ENCODE measurements around the gene GNPTAB.
"Not testable (repeated sequence)": the region's sequence is repeated elsewhere in the genome, so short reads cannot be mapped to it uniquely, and the experiment has no call there.

Gene GNPTAB

GRCh38 chr12:101830367-101831325, at the start of gene GNPTAB:
GNPTAB (minus strand) TSS chr12:101830959; CDS start chr12:101830675, 284 bp downstream.
- peak; percentile 94 for DNase-seq

GRCh38 chr12:101878243-101878821, 47.6 kb upstream of the GNPTAB start:
- peak; percentile 95 for DNase-seq

- DNase-seq, result peak; percentile 34
Measured at GRCh38 chr12:101877806-101878242, 47.1 kb upstream of the GNPTAB start.

- peak; percentile 85 for DNase-seq
Measured at GRCh38 chr12:101876861-101877805, 46.4 kb upstream of the GNPTAB start, which contains the start of gene DRAM1. DRAM1 (plus strand) TSS chr12:101877580; CDS start chr12:101877790, 210 bp downstream.

- peak; percentile 36 for DNase-seq
Measured at GRCh38 chr12:101876322-101876860, 45.6 kb upstream of the GNPTAB start.

GRCh38 chr12:101875162-101875561, 44.4 kb upstream of the GNPTAB start:
- no peak for DNase-seq

- DNase-seq, result no peak
Measured at GRCh38 chr12:101870925-101871324, 40.2 kb upstream of the GNPTAB start.

GRCh38 chr12:101867619-101868018, 36.9 kb upstream of the GNPTAB start:
- DNase-seq, result not testable (repeated sequence)

GRCh38 chr12:101866615-101867373, 36.0 kb upstream of the GNPTAB start:
- DNase-seq, result no peak

GRCh38 chr12:101863981-101864380, 33.2 kb upstream of the GNPTAB start:
- DNase-seq, result no peak

- no peak for DNase-seq
Measured at GRCh38 chr12:101862245-101862644, 31.5 kb upstream of the GNPTAB start.

GRCh38 chr12:101861688-101862087, 30.9 kb upstream of the GNPTAB start:
- not testable (repeated sequence) for DNase-seq

GRCh38 chr12:101859664-101860607, 29.2 kb upstream of the GNPTAB start:
- no peak for DNase-seq

GRCh38 chr12:101858361-101858760, 27.6 kb upstream of the GNPTAB start:
- no peak for DNase-seq

GRCh38 chr12:101857043-101857558, 26.3 kb upstream of the GNPTAB start:
- DNase-seq, result no peak

GRCh38 chr12:101856614-101857013, 25.9 kb upstream of the GNPTAB start:
- DNase-seq, result not testable (repeated sequence)

GRCh38 chr12:101855976-101856375, 25.2 kb upstream of the GNPTAB start:
- DNase-seq, result peak; percentile 61

- peak; percentile 94 for DNase-seq
Measured at GRCh38 chr12:101855364-101855884, 24.7 kb upstream of the GNPTAB start.

- peak; percentile 60 for DNase-seq
Measured at GRCh38 chr12:101854747-101855146, 24.0 kb upstream of the GNPTAB start.

GRCh38 chr12:101852998-101853397, 22.2 kb upstream of the GNPTAB start:
- DNase-seq, result no peak

All from hematopoietic multipotent progenitor cell treated with erythropoietin and hydrocortisone succinate and interleukin-3 and kit ligand, for 8 days (in vitro differentiated cells).